Liver (tissue), 9 donors: ENCODE measurements around the gene PPP1R1A. TPM values are rescaled to one million over a fixed set of nuclear protein-coding genes. Genes with fewer than 3 reads are reported as not detected.

ENCODE experiments used
- DNase-seq: peaks from one replicate; pipeline ENCODE4 v3.0.0-alpha.2; 2017; ENCODE audit warnings: low spot score
- H3K27ac ChIP-seq, 2 donors: one replicate each; pipeline ENCODE4 v1.7.0; 2013; ENCODE audit warnings: inconsistent platforms in 2 of 2, low read length in 2 of 2, control low read depth in 1 of 2, low read depth in 1 of 2, mild to moderate bottlenecking in 1 of 2
- H3K27me3 ChIP-seq, 4 donors: one replicate each; pipeline versions ENCODE4 v1.6.1 to v1.7.0; 2013; ENCODE audit warnings: low read length in 3 of 4, inconsistent platforms in 1 of 4, mild to moderate bottlenecking in 1 of 4, moderate library complexity in 1 of 4; ENCODE audit not compliant: control insufficient read depth in 4 of 4, insufficient read depth in 4 of 4
- H3K36me3 ChIP-seq, 4 donors: one replicate each; pipeline versions ENCODE4 v1.6.1 to v1.7.0; 2013; ENCODE audit warnings: low read length in 3 of 4, mild to moderate bottlenecking in 3 of 4, low read depth in 1 of 4, moderate library complexity in 1 of 4; ENCODE audit not compliant: control insufficient read depth in 4 of 4, insufficient read depth in 3 of 4
- H3K4me1 ChIP-seq, 4 donors: one replicate each; pipeline versions ENCODE4 v1.6.1 to v1.7.0; 2013; ENCODE audit warnings: low read length in 3 of 4, mild to moderate bottlenecking in 3 of 4, moderate library complexity in 1 of 4; ENCODE audit not compliant: control insufficient read depth in 4 of 4, insufficient read depth in 4 of 4
- H3K4me3 ChIP-seq, 3 donors: one replicate each; pipeline versions ENCODE4 v1.6.1 to v1.7.0; 2013; ENCODE audit warnings: low read length in 3 of 3, control low read depth in 1 of 3, low read depth in 1 of 3, mild to moderate bottlenecking in 1 of 3
- H3K9ac ChIP-seq, 2 donors: one replicate each; pipeline ENCODE4 v1.7.0; 2013; ENCODE audit warnings: low read length in 2 of 2, mild to moderate bottlenecking in 2 of 2, moderate library complexity in 2 of 2, control low read depth in 1 of 2, low read depth in 1 of 2
- H3K9me3 ChIP-seq, 4 donors: one replicate each; pipeline versions ENCODE4 v1.6.1 to v1.7.0; 2013; ENCODE audit warnings: low read length in 3 of 4; ENCODE audit not compliant: control insufficient read depth in 4 of 4
- EGR1 ChIP-seq, 2 donors: IDR thresholded peaks; 2 replicates each; pipeline ENCODE4 v1.6.1; 2016 to 2018; ENCODE audit warnings: antibody characterized with exemption in 2 of 2, low read depth in 2 of 2
- FOXA1 ChIP-seq: IDR thresholded peaks from 2 replicates; pipeline ENCODE4 v1.6.1; 2016; ENCODE audit warnings: antibody characterized with exemption
- FOXA2 ChIP-seq: IDR thresholded peaks from 2 replicates; pipeline ENCODE4 v1.6.1; 2016; ENCODE audit warnings: antibody characterized with exemption
- HNF4A ChIP-seq, 2 donors: conservative IDR thresholded peaks; 2 replicates each; pipeline ENCODE4 v1.6.1; 2016; ENCODE audit warnings: antibody characterized with exemption in 2 of 2, mild to moderate bottlenecking in 2 of 2
- HNF4G ChIP-seq: IDR thresholded peaks from 2 replicates; pipeline ENCODE4 v1.6.1; 2016; ENCODE audit warnings: antibody characterized with exemption
- JUND ChIP-seq, 2 donors: IDR thresholded peaks; 2 replicates each; pipeline ENCODE4 v1.6.1; 2016; ENCODE audit warnings: antibody characterized with exemption in 2 of 2
- NR2F2 ChIP-seq: IDR thresholded peaks from 2 replicates; pipeline ENCODE4 v1.6.1; 2016; ENCODE audit warnings: antibody characterized with exemption
- RAD21 ChIP-seq, 2 donors: IDR thresholded peaks; 2 replicates each; pipeline ENCODE4 v1.6.1; 2016; ENCODE audit warnings: antibody characterized with exemption in 2 of 2, mild to moderate bottlenecking in 2 of 2
- RXRA ChIP-seq, 2 donors: IDR thresholded peaks; 2 replicates each; pipeline ENCODE4 v1.6.1; 2017 to 2018; ENCODE audit warnings: antibody characterized with exemption in 2 of 2, mild to moderate bottlenecking in 1 of 2
- SP1 ChIP-seq: IDR thresholded peaks from 2 replicates; pipeline ENCODE4 v1.6.1; 2018; ENCODE audit warnings: antibody characterized with exemption, mild to moderate bottlenecking
- TAF1 ChIP-seq: conservative IDR thresholded peaks from 2 replicates; pipeline ENCODE4 v1.6.1; 2016; ENCODE audit warnings: antibody characterized with exemption, mild to moderate bottlenecking
- YY1 ChIP-seq: IDR thresholded peaks from 2 replicates; pipeline ENCODE4 v1.6.1; 2016; ENCODE audit warnings: antibody characterized with exemption, mild to moderate bottlenecking
- WGBS: extraction: QIAGEN DNeasy Blood & Tissue Kit; methylation state at CpG from one replicate; pipeline ENCODE4 v1.1.7; 2013; 5-methylcytosine and 5-hydroxymethylcytosine counted together
- polyA plus RNA-seq, 2 donors: library from polyadenylated mRNA; stranded (reverse) in 1 of 2; unstranded in 1 of 2; fragments of 200-250 nt in 1 of 2; fragments of >200 nt in 1 of 2; fragmentation: Nextera tagmentation in 1 of 2; extraction: Ambion mirVana in 1 of 2; gene quantifications; one replicate each; pipeline versions ENCODE4 v1.2.1 to v1.2.3, GENCODE V29; 2013 to 2015
- total RNA-seq, 2 donors: library from RNA; depleted of rRNA; stranded (reverse); fragments of >200 nt; gene quantifications; one replicate each; pipeline ENCODE4 v1.2.3, GENCODE V29; 2014
- TF ChIP-seq, protein P1 (sequence below): IDR thresholded peaks from 2 replicates; pipeline ENCODE4 v1.6.1; 2016; ENCODE audit warnings: antibody characterized with exemption
- donor health status: healthy.
- donor health status: healthy.
- donor health status: healthy.
- donor health status: healthy.
- donor health status: healthy.

PPP1R1A gene
- total and polyA plus RNA-seq, 4 donors, result 8.1 to 182 (median 43.8) TPM

DNA sequence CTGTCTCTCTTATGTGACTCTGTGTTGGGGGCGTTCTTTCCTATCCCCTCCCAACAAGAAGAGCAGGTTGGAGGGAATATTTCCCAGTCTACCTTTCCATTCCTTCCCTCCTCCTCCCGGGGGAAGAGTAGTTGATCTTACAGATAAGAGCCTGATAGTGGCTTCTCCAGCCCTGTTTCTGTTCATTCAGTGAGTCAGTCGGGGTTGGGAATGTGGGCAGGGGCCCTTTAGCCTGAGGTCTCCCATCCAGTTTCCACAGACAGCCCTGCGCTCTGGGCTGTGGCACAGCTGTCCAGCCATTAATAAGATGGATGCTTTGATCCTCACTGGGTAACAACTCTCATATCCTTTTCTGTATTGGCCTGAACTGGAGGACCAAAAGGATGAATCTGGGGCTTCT is 18.1 kb upstream of the PPP1R1A start (continued):
- TF ChIP-seq, protein P1, sequence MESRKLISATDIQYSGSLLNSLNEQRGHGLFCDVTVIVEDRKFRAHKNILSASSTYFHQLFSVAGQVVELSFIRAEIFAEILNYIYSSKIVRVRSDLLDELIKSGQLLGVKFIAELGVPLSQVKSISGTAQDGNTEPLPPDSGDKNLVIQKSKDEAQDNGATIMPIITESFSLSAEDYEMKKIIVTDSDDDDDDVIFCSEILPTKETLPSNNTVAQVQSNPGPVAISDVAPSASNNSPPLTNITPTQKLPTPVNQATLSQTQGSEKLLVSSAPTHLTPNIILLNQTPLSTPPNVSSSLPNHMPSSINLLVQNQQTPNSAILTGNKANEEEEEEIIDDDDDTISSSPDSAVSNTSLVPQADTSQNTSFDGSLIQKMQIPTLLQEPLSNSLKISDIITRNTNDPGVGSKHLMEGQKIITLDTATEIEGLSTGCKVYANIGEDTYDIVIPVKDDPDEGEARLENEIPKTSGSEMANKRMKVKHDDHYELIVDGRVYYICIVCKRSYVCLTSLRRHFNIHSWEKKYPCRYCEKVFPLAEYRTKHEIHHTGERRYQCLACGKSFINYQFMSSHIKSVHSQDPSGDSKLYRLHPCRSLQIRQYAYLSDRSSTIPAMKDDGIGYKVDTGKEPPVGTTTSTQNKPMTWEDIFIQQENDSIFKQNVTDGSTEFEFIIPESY, result no peak
- TF ChIP-seq HNF4G, result no peak

DNA sequence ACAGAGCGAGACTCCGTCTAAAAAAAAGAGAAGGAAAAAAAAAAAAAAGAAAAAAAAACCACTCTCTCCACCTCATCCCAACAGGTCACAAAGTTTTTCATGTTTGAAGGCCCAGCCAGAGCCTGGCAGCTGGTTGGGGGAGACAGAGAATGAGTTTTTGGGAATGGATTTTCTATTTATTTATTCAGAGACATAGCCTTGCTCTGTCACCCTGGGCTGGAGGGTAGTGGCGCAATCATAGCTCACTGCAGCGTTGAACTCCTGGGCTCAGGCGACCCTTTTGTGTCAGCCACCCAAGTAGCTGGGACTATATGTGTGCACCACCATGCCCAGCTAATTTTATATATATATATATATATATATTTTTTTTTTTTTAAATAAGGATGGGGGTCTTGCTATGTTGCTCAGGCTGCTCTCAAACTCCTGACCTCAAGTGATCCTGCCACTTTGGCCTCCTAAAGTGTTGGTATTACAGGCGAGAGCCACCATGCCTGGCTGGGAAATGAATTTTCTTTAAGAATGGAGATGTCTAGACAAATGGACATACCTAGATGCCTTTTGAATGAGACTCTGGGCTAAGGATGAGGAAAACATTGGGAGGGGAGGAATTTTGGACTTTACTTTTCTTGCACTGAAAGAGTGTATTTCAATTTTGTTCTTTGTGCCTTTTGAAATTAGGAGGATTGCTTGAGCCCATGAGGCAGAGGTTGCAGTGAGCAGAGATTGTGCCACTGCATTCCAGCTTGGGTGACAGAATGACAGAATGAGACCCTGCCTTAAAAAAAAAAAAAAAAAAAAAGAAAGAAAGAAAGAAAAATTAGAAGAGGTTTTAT is 16.9 kb upstream of the PPP1R1A start:
- no peak overlapping the region for H3K9ac ChIP-seq
- H3K4me1 ChIP-seq, result no peaks in the 10 kb centered on the region
- no peak overlapping the region for H3K4me3 ChIP-seq
- DNase-seq, result no peak
- peaks cover 0 to 2% (median 0%) of the 10 kb centered on the region in 4 donors for H3K27me3 ChIP-seq
- no peak for TF ChIP-seq RAD21 (IDR thresholded peaks at IDR 0.05)
- TF ChIP-seq HNF4A (conservative IDR thresholded peaks at IDR 0.05), result peak in 1 of 2 donors; percentile 3
- no peak for TF ChIP-seq FOXA1
- no peaks in the 10 kb centered on the region for H3K9me3 ChIP-seq
- no peaks in the 10 kb centered on the region for H3K36me3 ChIP-seq
- WGBS, result 75% methylated on average over 6 of the region's 6 CpGs
- H3K27ac ChIP-seq, result no peak overlapping the region

DNA sequence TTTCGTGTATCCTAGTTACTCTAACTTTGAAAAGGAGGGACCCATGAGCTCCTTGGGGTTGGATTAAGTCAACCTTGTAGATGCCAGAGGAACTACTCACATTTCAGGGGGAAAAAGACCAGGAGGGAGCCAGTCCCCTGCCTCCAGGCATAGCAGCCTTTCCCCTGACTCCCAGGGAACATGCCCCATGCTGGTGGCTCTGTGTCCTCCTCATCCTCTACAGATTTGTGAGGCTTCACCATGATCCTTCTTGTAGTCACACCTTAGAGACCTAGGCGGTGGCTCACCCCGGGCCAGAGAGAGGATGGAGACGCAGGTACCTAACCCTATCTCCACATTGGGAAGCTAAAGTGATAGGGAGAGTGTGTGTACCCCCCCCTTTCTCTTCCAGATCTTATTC is 16.0 kb upstream of the PPP1R1A start:
- DNase-seq, result no peak
- no peaks in the 10 kb centered on the region for H3K4me1 ChIP-seq
- 95% methylated on average over 4 of the region's 4 CpGs for WGBS
- H3K9ac ChIP-seq, result no peak overlapping the region
- peaks cover 0 to 2% (median 0%) of the 10 kb centered on the region in 4 donors for H3K27me3 ChIP-seq
- no peak overlapping the region for H3K4me3 ChIP-seq
- H3K36me3 ChIP-seq, result no peaks in the 10 kb centered on the region
- H3K27ac ChIP-seq, result no peak overlapping the region
- no peaks in the 10 kb centered on the region for H3K9me3 ChIP-seq
- TF ChIP-seq JUND (IDR thresholded peaks at IDR 0.05) (no peak), RXRA (IDR thresholded peaks at IDR 0.05) (no peak), FOXA2 (no peak), YY1 (no peak), HNF4A (conservative IDR thresholded peaks at IDR 0.05) (no peak), FOXA1 (no peak), HNF4G (no peak)

DNA sequence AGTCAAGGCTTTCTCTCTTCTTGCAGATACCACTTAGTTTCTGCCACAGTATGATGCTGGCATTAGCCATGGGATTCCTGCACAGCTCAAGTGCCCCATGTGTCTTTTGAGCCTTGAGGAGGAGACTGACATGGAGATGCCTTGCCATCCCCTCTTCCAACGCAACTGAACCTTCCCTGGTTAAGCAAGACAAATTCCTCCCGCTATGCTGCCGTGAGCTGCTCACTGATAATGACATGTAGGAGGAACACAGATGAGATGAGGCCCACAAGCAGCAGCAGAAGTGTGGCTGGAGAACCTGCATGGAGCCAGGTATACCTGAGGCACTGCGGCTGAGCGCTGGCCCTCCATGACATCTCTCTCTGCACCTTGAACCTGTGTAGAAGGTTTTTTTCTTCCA is 15.4 kb upstream of the PPP1R1A start:
- no peak overlapping the region for H3K9ac ChIP-seq
- H3K4me1 ChIP-seq, result no peaks in the 10 kb centered on the region
- TF ChIP-seq EGR1 (IDR thresholded peaks at IDR 0.05; ENCODE audit: low read depth in 2 of 2) (no peak), TAF1 (no peak), SP1 (no peak), JUND (IDR thresholded peaks at IDR 0.05) (no peak), NR2F2 (no peak), FOXA2 (no peak), YY1 (no peak)
- DNase-seq, result no peak
- H3K27ac ChIP-seq, result no peak overlapping the region
- 89% methylated on average over 5 of the region's 5 CpGs for WGBS
- H3K9me3 ChIP-seq, result no peaks in the 10 kb centered on the region
- no peaks in the 10 kb centered on the region for H3K36me3 ChIP-seq
- no peak overlapping the region for H3K4me3 ChIP-seq
- H3K27me3 ChIP-seq, result peaks cover 0 to 2% (median 0%) of the 10 kb centered on the region in 4 donors
